OCI-LY7 (cell line): Measurements from ENCODE around the gene ERGIC1. TPM values are rescaled to one million over a fixed set of nuclear protein-coding genes. Genes with fewer than 3 reads are reported as not detected.

Source experiments
- BruUV-seq: library from RNA; stranded (reverse); fragments of 400-500 nt; replicated peaks from 2 replicates; lab custom pipeline; 2021; lab: Mats Ljungman, UMichigan
- CTCF ChIA-PET: fragments of 300-600 bp; sonication (Branson Sonifier 250); formaldehyde crosslinking; loops from one replicate; lab custom pipeline; 2022; ENCODE audit warnings: antibody characterized with exemption; ENCODE audit not compliant: unreplicated experiment; lab: Charles Lee
- POLR2A ChIA-PET: fragments of 300-600 bp; sonication (Branson Sonifier 250); formaldehyde crosslinking; loops from one replicate; lab custom pipeline; 2022; ENCODE audit warnings: antibody characterized with exemption; lab: Charles Lee
- DNase-seq: peaks from one replicate; pipeline ENCODE4 v3.0.0-alpha.2; 2015; ENCODE audit warnings: low spot score
- H2AFZ ChIP-seq: fragments of 200-600 bp; sonication (generic), shearing (Covaris generic); 2 replicates; pipeline ENCODE4 v1.6.1; 2014; ENCODE audit warnings: mild to moderate bottlenecking, antibody characterized with exemption, low read length, moderate library complexity
- H3K27ac ChIP-seq: fragments of 200-600 bp; sonication (generic); 2 replicates; pipeline ENCODE4 v1.5.1; 2014; ENCODE audit warnings: mixed run types, low read depth, mild to moderate bottlenecking, moderate library complexity, low read length, inconsistent platforms; ENCODE audit not compliant: poor library complexity, severe bottlenecking
- H3K36me3 ChIP-seq: fragments of 200-600 bp; sonication (generic); 2 replicates; pipeline ENCODE4 v1.6.1; 2014; ENCODE audit warnings: mild to moderate bottlenecking, antibody characterized with exemption, low read length, moderate library complexity, mixed read lengths; ENCODE audit not compliant: insufficient read depth
- H3K4me1 ChIP-seq: fragments of 200-600 bp; sonication (generic); 2 replicates; pipeline ENCODE4 v1.5.1; 2014; ENCODE audit warnings: mild to moderate bottlenecking, low read length; ENCODE audit not compliant: insufficient read depth, poor library complexity, severe bottlenecking
- H3K4me2 ChIP-seq: fragments of 200-600 bp; sonication (generic); 2 replicates; pipeline ENCODE4 v1.6.1; 2014; ENCODE audit warnings: mild to moderate bottlenecking, low read length
- H3K4me3 ChIP-seq: fragments of 200-600 bp; sonication (generic); 2 replicates; pipeline ENCODE4 v1.5.1; 2014; ENCODE audit warnings: mild to moderate bottlenecking, low read depth, low read length; ENCODE audit not compliant: poor library complexity, severe bottlenecking
- H3K79me2 ChIP-seq: fragments of 200-600 bp; sonication (generic); 2 replicates; pipeline ENCODE4 v1.6.1; 2016; ENCODE audit warnings: low read depth, mild to moderate bottlenecking, low read length, moderate library complexity, mixed read lengths; ENCODE audit not compliant: insufficient read depth
- H3K9me2 ChIP-seq: fragments of 200-600 bp; sonication (generic); 2 replicates; pipeline ENCODE4 v1.6.1; 2016; ENCODE audit warnings: mild to moderate bottlenecking, low read length, mixed read lengths; ENCODE audit not compliant: insufficient read depth
- H3K9me3 ChIP-seq: fragments of 200-600 bp; sonication (generic); 2 replicates; pipeline ENCODE4 v1.6.1; 2014; ENCODE audit warnings: mild to moderate bottlenecking, mixed run types, low read length, mixed read lengths
- H4K20me1 ChIP-seq: fragments of 200-600 bp; sonication (generic); 2 replicates; pipeline ENCODE4 v1.6.1; 2014; ENCODE audit warnings: mild to moderate bottlenecking, antibody characterized with exemption, low read length, moderate library complexity, mixed read lengths; ENCODE audit not compliant: insufficient read depth
- CTCF ChIP-seq: fragments of 200-600 bp; sonication (generic); conservative IDR thresholded peaks from 2 replicates; pipeline ENCODE4 v1.5.1; 2014; ENCODE audit warnings: mild to moderate bottlenecking, antibody characterized with exemption, low read length, moderate library complexity, mixed read lengths
- EZH2phosphoT487 ChIP-seq: fragments of 200-600 bp; sonication (generic); IDR thresholded peaks from 2 replicates; pipeline ENCODE4 v1.6.1; 2018; ENCODE audit warnings: low read depth, borderline replicate concordance, mild to moderate bottlenecking, mixed run types, antibody characterized with exemption, low read length, moderate library complexity, mixed read lengths
- intact Hi-C: fragments of 100-400 bp; cut with micrococcal nuclease; formaldehyde crosslinking; loops from one replicate; pipeline ENCODE4 v1.10.0; 2022; ENCODE audit not compliant: unreplicated experiment
- total RNA-seq, 2 experiments: library from RNA; depleted of rRNA in 1 of 2; stranded (reverse); fragments of >200 nt in 1 of 2; shearing (Covaris generic) in 1 of 2; gene quantifications; 2 replicates each; pipeline ENCODE4 v1.2.3, GENCODE V29; 2014 to 2022

The ERGIC1 gene
- total RNA-seq, 2 experiments from 2014 or later = 125 to 178 TPM

- no peak overlapping the region for H3K4me2 ChIP-seq
- H3K9me3 ChIP-seq = no peaks in the 10 kb centered on the region
- no peak overlapping the region for H3K4me3 ChIP-seq
- no peak overlapping the region for H2AFZ ChIP-seq
- H3K9me2 ChIP-seq = no peaks in the 10 kb centered on the region
- no peaks in the 10 kb centered on the region for H3K4me1 ChIP-seq
- TSS peak; percentile 21 for BruUV-seq
- H3K27ac ChIP-seq = no peak overlapping the region
- intact Hi-C loops = no loop called here
- CTCF ChIA-PET = no interaction called here
- H4K20me1 ChIP-seq = no peaks in the 10 kb centered on the region
- TF ChIP-seq CTCF (no peak), EZH2phosphoT487 (no peak)
- DNase-seq = no peak
- peaks cover 53% of the 10 kb centered on the region for H3K36me3 ChIP-seq
- POLR2A ChIA-PET = interaction anchor here (0.8 kb wide), 1 partner anchor 149 kb away, joined by 3 read pairs; no protein-coding TSS in a partner anchor
- H3K79me2 ChIP-seq = no peaks in the 10 kb centered on the region
Measured at GRCh38 chr5:172891716-172892421, 57.8 kb downstream of the ERGIC1 start.

- Histone ChIP-seq H4K20me1 (no peaks in the 10 kb centered on the region), H3K27ac (no peak overlapping the region), H3K36me3 (peaks cover 53% of the 10 kb centered on the region), H3K9me2 (no peaks in the 10 kb centered on the region), H3K4me2 (no peak overlapping the region), H3K4me1 (no peaks in the 10 kb centered on the region), H3K79me2 (no peaks in the 10 kb centered on the region), H2AFZ (no peak overlapping the region), H3K9me3 (no peaks in the 10 kb centered on the region), H3K4me3 (no peak overlapping the region)
- CTCF ChIA-PET = no interaction called here
- no peak for DNase-seq
- TF ChIP-seq EZH2phosphoT487 (no peak), CTCF (no peak)
- intact Hi-C loops = no loop called here
- BruUV-seq = no TSS peak
- POLR2A ChIA-PET = interaction anchor here (0.8 kb wide), 1 partner anchor 150 kb away, joined by 3 read pairs; no protein-coding TSS in a partner anchor
Measured at GRCh38 chr5:172892713-172893112, 58.7 kb downstream of the ERGIC1 start.

- DNase-seq = no peak
- Histone ChIP-seq H3K9me3 (no peaks in the 10 kb centered on the region), H3K4me1 (no peaks in the 10 kb centered on the region), H3K27ac (no peak overlapping the region), H3K9me2 (no peaks in the 10 kb centered on the region), H4K20me1 (no peaks in the 10 kb centered on the region), H2AFZ (no peak overlapping the region), H3K36me3 (peaks cover 53% of the 10 kb centered on the region), H3K4me3 (no peak overlapping the region), H3K4me2 (no peak overlapping the region), H3K79me2 (no peaks in the 10 kb centered on the region)
- no peak for TF ChIP-seq EZH2phosphoT487
- TF ChIP-seq CTCF = no peak
- ChIA-PET CTCF (no interaction called here), POLR2A (no interaction called here)
- BruUV-seq = no TSS peak
- intact Hi-C loops = no loop called here
Measured at GRCh38 chr5:172894767-172895388, 60.8 kb downstream of the ERGIC1 start.
